Progenitor cell of endocrine pancreas (in vitro differentiated cells): ENCODE data around the gene MRPL21. TPM values are rescaled to one million over a fixed set of nuclear protein-coding genes. Genes with fewer than 3 reads are reported as not detected.
A peak's percentile ranks its signal among the peaks of the same experiment; 100 is the strongest.
"Not testable (repeated sequence)": the region's sequence is repeated elsewhere in the genome, so short reads cannot be mapped to it uniquely, and the experiment has no call there.

ENCODE experiments used
- DNase-seq: peaks from one replicate; pipeline ENCODE4 v3.0.0; 2021; ENCODE audit warnings: low spot score; ENCODE audit not compliant: unreplicated experiment
- H3K27ac Mint-ChIP-seq: 2 replicates; pipeline ENCODE4 v1.8.0; 2021; ENCODE audit warnings: mild to moderate bottlenecking, moderate library complexity, mixed read lengths
- H3K27me3 Mint-ChIP-seq: 2 replicates; pipeline ENCODE4 v1.8.0; 2021; ENCODE audit warnings: mixed read lengths
- H3K36me3 Mint-ChIP-seq: 2 replicates; pipeline ENCODE4 v1.8.0; 2022; ENCODE audit warnings: mixed read lengths; ENCODE audit not compliant: insufficient read depth
- H3K4me1 Mint-ChIP-seq: 2 replicates; pipeline ENCODE4 v1.8.0; 2021; ENCODE audit warnings: low read depth, mixed read lengths
- H3K4me3 Mint-ChIP-seq: 2 replicates; pipeline ENCODE4 v1.8.0; 2021; ENCODE audit warnings: low read depth, mild to moderate bottlenecking, moderate library complexity, mixed read lengths
- H3K9me3 Mint-ChIP-seq: 2 replicates; pipeline ENCODE4 v1.8.0; 2021; ENCODE audit warnings: low read depth, mixed read lengths
- CTCF ChIP-seq: fragments of 200-600 bp; sonication (generic); IDR thresholded peaks from one replicate; pipeline ENCODE4 v1.5.0; 2021; ENCODE audit warnings: antibody characterized with exemption, mild to moderate bottlenecking; ENCODE audit not compliant: unreplicated experiment
- total RNA-seq: library from RNA; stranded (reverse); gene quantifications from 2 replicates; pipeline ENCODE4 v1.2.1, GENCODE V29; 2021

The MRPL21 gene
- total RNA-seq, 1 donor from 2014 or later: 54.0 TPM

DNA sequence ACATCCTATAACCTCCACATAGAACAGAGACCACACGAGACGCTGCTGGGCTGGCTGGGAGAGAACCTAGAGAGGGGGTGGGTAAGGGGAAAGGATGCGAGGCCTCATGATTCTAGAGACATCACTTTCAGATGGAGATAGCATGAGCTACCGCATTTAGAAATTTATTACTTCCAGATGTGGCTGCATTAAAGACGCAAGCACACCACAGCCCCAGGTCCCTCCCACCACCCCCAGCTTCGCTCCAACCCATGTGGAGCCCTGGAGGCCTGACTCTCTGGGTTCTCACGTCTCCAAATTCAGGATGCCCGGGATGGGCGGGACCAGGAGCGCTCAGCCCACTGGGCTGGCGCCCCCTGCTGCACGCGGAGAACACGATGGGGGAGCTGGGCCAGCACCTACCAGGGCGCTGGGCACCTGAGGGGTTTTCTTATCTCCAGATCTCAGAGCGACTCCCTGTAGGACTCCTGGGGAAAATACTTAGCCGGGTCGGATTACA is 13.6 kb downstream of the MRPL21 start:
- Mint-ChIP-seq H3K36me3 (peaks cover 11% of the 10 kb centered on the region), H3K27ac (no peak overlapping the region), H3K4me3 (no peak overlapping the region), H3K9me3 (no peaks in the 10 kb centered on the region), H3K4me1 (no peaks in the 10 kb centered on the region), H3K27me3 (no peaks in the 10 kb centered on the region)
- no peak for DNase-seq
- TF ChIP-seq CTCF: peak; percentile 53

DNA sequence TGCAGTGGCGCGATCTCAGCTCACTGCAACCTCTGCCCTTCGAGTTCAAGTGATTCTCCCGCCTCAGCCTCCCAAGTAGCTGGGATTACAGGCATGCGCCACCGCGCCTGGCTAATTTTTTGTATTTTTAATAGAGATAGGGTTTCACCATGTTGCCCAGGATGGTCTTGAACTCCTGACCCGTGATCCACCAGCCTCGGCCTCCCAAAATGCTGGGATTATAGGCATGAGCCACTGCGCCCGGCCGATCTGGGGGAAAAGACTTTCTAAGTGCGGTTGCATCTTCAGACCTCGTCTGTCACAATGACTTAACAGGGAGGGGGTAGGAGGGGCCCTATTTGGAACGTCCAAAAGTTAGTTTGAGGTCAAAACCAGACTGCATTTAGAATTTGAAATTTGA is 18.8 kb downstream of the MRPL21 start:
- H3K9me3 Mint-ChIP-seq, H3K27me3 Mint-ChIP-seq, H3K4me3 Mint-ChIP-seq, H3K27ac Mint-ChIP-seq, H3K36me3 Mint-ChIP-seq, DNase-seq, H3K4me1 Mint-ChIP-seq: not testable (repeated sequence)

- no peaks in the 10 kb centered on the region for H3K9me3 Mint-ChIP-seq
- TF ChIP-seq CTCF: no peak
- H3K27ac Mint-ChIP-seq: no peak overlapping the region
- DNase-seq: no peak
- H3K36me3 Mint-ChIP-seq: peaks cover 4% of the 10 kb centered on the region
- no peaks in the 10 kb centered on the region for H3K27me3 Mint-ChIP-seq
- H3K4me3 Mint-ChIP-seq: no peak overlapping the region
- H3K4me1 Mint-ChIP-seq: no peaks in the 10 kb centered on the region
Measured at GRCh38 chr11:68882391-68882790, 21.2 kb downstream of the MRPL21 start.

DNA sequence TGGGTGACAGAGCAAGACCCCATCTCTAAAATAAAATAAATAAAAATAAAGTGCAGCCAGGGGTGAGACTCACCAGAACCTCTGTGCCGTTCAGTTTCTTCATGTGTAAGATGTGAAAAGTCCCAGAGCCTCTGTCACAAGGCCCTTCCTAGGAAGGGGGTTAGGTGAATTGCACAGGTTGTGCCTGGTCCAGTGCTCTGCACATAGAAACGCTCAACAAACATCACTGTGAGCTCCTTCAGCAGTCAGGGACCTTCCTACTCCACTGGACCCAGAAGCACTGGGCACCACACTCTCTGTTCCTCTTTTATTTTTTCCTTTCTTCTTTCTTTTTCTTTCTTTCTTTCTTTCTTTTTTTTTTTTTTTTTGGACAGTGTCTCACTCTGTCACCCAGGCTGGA is 22.3 kb downstream of the MRPL21 start:
- Mint-ChIP-seq H3K4me1 (no peaks in the 10 kb centered on the region), H3K36me3 (peaks cover 2% of the 10 kb centered on the region), H3K4me3 (no peak overlapping the region), H3K9me3 (no peaks in the 10 kb centered on the region), H3K27ac (no peak overlapping the region), H3K27me3 (no peaks in the 10 kb centered on the region)
- no peak for DNase-seq
- TF ChIP-seq CTCF: no peak

DNA sequence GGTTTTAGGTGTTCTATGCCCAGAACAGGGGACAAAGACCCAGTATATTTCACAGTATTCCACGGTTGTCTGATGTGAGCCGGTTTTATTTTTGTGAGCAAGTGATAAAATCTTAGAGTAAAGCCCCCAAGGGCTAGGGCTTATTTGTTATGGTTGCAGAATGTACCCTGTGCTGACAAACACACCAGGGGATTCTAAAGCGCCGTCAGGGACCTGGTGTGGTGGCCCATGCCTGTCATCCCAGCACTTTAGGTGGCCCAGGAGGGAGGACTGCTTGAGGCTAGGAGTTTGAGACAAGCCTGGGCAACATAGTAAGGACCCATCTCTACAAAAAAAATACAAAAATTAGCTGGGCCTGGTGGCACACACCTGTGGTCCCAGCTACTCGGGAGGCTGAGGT is 22.8 kb downstream of the MRPL21 start:
- Mint-ChIP-seq H3K9me3 (no peaks in the 10 kb centered on the region), H3K4me1 (no peaks in the 10 kb centered on the region), H3K27me3 (no peaks in the 10 kb centered on the region), H3K27ac (no peak overlapping the region), H3K4me3 (no peak overlapping the region), H3K36me3 (peaks cover 2% of the 10 kb centered on the region)
- DNase-seq: no peak
- TF ChIP-seq CTCF: no peak

DNA sequence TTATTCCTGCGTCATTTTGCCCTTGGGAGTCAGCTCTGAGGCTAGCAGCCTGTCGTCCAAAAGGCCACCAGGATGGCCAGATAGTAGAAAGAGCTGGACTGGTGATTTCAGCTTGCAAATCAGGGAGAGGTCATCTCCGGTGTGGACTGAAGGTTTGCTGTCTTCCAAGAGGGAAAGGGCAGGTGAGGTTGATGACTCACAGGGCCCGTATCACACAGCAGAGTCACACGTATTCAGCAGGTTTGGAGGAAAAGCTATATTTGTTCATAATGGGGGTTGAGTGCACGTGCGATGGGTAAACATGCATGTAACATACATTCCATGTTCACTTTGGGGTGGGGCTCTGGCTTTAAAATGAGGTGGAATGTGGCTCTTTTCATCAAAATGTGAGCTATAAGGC is 25.6 kb downstream of the MRPL21 start:
- TF ChIP-seq CTCF: no peak
- DNase-seq: no peak

More for the DNA sequence above, 25.6 kb downstream of the MRPL21 start:
- Mint-ChIP-seq H3K36me3 (peaks cover 2% of the 10 kb centered on the region), H3K9me3 (no peaks in the 10 kb centered on the region), H3K4me3 (no peak overlapping the region), H3K4me1 (peaks cover 10% of the 10 kb centered on the region), H3K27ac (no peak overlapping the region), H3K27me3 (no peaks in the 10 kb centered on the region)
